Measurements from ENCODE around the gene NPHS1.

NPHS1 gene

DNA sequence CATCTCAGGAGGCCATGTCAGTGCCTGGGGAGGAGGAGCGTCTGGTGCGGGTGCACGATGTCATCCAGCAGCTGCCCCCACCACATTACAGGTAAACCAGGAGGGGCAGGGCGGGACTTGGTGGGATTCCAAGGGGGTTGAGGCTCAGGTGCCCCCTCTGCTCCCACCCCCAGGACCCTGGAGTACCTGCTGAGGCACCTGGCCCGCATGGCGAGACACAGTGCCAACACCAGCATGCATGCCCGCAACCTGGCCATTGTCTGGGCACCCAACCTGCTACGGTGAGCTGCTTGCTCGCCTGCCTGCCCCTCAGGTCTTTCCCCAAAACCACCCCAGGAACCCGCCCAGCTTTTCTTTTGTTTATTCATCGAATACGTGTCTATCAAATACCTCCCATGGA lies 69.7 kb downstream of the NPHS1 start:
- no peak for DNase-seq (ENCODE audit: low spot score)
- H3K4me3 ChIP-seq, result no peak overlapping the region
- TF ChIP-seq CTCF (IDR thresholded peaks at IDR 0.05), result no peak
- H3K27ac ChIP-seq, result no peak overlapping the region

GRCh38 chr19:35781650-35782049 lies 70.7 kb downstream of the NPHS1 start:
- DNase-seq (ENCODE audit: low spot score), result no peak

GRCh38 chr19:35780717-35781116 lies 71.6 kb downstream of the NPHS1 start:
- TF ChIP-seq CTCF (IDR thresholded peaks at IDR 0.05), result no peak
- DNase-seq (ENCODE audit: low spot score), result no peak
- H3K4me3 ChIP-seq, result no peak overlapping the region
- H3K27ac ChIP-seq, result no peak overlapping the region

More at GRCh38 chr19:35781650-35782049, 70.7 kb downstream of the NPHS1 start:
- Histone ChIP-seq H3K4me3 (no peak overlapping the region), H3K27ac (no peak overlapping the region)
- TF ChIP-seq CTCF (IDR thresholded peaks at IDR 0.05), result no peak

- Histone ChIP-seq H3K4me3 (no peak overlapping the region), H3K27ac (no peak overlapping the region)
- DNase-seq (ENCODE audit: low spot score), result no peak
- no peak for TF ChIP-seq CTCF (IDR thresholded peaks at IDR 0.05)
These were observed 72.2 kb downstream of the NPHS1 start for GRCh38 chr19:35780058-35780457.

DNA sequence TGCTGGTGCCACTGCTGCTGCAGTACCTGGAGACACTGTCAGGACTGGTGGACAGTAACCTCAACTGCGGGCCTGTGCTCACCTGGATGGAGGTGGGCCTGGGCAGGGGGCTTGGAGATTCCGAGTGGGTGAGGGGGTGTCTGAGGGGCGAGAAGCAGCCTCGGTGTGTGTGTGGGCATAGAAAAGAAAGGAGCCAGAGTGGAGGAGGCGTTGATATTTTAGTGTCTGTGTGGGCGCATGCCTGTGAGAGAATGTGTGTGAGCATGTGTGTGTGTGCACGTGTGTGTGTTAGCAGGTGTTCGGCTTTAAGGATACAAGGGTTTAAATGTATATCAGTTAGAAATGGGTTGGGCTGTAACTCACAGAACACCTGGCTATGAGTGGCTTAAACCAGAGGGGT lies 73.3 kb downstream of the NPHS1 start:
- DNase-seq (ENCODE audit: low spot score), result no peak
- Histone ChIP-seq H3K27ac (no peak overlapping the region), H3K4me3 (no peak overlapping the region)
- TF ChIP-seq CTCF (IDR thresholded peaks at IDR 0.05), result no peak

- Histone ChIP-seq H3K4me3 (no peak overlapping the region), H3K27ac (no peak overlapping the region)
- no peak for DNase-seq (ENCODE audit: low spot score)
- TF ChIP-seq CTCF (IDR thresholded peaks at IDR 0.05), result no peak
These were observed 74.3 kb downstream of the NPHS1 start for GRCh38 chr19:35777961-35778360.

DNA sequence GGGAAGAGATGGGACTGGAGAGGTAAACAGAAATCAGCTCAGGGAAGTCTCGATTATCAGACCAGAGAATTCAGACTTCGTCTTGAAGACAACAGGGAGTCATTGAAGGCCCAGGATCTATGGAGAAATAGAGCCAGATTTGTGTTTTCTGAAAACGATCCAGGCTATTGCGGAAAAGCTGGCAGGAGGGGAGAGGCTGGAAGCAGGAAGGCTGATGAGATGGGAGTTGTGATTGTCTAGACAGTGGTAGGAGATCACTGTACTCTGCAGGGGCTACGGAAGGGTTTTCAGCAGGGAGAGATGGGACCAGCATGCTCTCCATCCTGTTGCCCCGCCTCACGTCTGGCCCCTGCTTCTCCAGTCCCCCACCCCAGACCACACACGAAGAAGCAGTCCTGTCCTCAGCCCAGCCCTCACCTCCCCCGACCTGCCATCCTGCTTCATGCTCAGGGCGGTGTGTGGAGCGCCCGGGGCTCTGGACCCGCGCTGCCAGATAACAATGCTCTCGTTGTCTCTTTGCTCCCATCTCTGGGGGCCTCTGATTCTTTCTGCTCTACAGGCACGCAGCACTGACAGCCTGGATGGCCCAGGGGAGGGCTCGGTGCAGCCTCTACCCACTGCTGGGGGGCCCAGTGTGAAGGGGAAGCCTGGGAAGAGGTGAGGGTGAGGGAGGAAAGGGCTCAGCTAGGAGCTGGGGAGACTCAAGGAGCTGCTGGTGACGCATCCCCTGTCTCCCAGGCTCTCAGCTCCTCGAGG lies 75.0 kb downstream of the NPHS1 start:
- TF ChIP-seq CTCF (IDR thresholded peaks at IDR 0.05), result no peak

More for the DNA sequence above, 75.0 kb downstream of the NPHS1 start:
- DNase-seq (ENCODE audit: low spot score), result no peak
- no peak overlapping the region for H3K27ac ChIP-seq
- H3K4me3 ChIP-seq, result no peak overlapping the region
